Smooth muscle cell (in vitro differentiated cells): ENCODE measurements around the gene VSIG10L. TPM values are rescaled to one million over a fixed set of nuclear protein-coding genes. Genes with fewer than 3 reads are reported as not detected.

Experiments used
- DNase-seq: peaks from one replicate; lab custom pipeline; 2025; ENCODE audit not compliant: unreplicated experiment; lab: John Stamatoyannopoulos, UW
- H2AFZ ChIP-seq: fragments of 200-600 bp; sonication (generic); 2 replicates; pipeline ENCODE4 v1.6.0; 2016; ENCODE audit warnings: antibody characterized with exemption, low read depth, mild to moderate bottlenecking
- H3F3A ChIP-seq: fragments of 200-600 bp; sonication (generic); 2 replicates; pipeline ENCODE4 v1.6.0; 2017; ENCODE audit warnings: antibody characterized with exemption, low read depth
- H3K27ac ChIP-seq: fragments of 200-600 bp; sonication (generic); 2 replicates; pipeline ENCODE4 v1.5.1; 2016; ENCODE audit warnings: low read depth, mild to moderate bottlenecking
- H3K27me3 ChIP-seq: fragments of 200-600 bp; sonication (generic); 2 replicates; pipeline ENCODE4 v1.6.1; 2016; ENCODE audit warnings: low read depth, mild to moderate bottlenecking
- H3K36me3 ChIP-seq: fragments of 200-600 bp; sonication (generic); 2 replicates; pipeline ENCODE4 v1.5.1; 2016; ENCODE audit warnings: low read depth
- H3K4me1 ChIP-seq: fragments of 200-600 bp; sonication (generic); 2 replicates; pipeline ENCODE4 v1.5.1; 2016; ENCODE audit warnings: low read depth
- H3K4me2 ChIP-seq: fragments of 200-600 bp; sonication (generic); 2 replicates; pipeline ENCODE4 v1.6.0; 2016; ENCODE audit warnings: mild to moderate bottlenecking
- H3K4me3 ChIP-seq: fragments of 200-600 bp; sonication (generic); 2 replicates; pipeline ENCODE4 v1.5.1; 2016; ENCODE audit warnings: mild to moderate bottlenecking
- H3K79me2 ChIP-seq: fragments of 200-600 bp; sonication (generic); 2 replicates; pipeline ENCODE4 v1.6.0; 2016; ENCODE audit warnings: low read depth, mild to moderate bottlenecking
- H3K9ac ChIP-seq: fragments of 200-600 bp; sonication (generic); 2 replicates; pipeline ENCODE4 v1.6.0; 2016; ENCODE audit warnings: low read depth
- H3K9me3 ChIP-seq: fragments of 200-600 bp; sonication (generic); replicated peaks from 2 replicates; pipeline ENCODE4 v1.5.1; 2016; ENCODE audit warnings: low read depth
- H4K20me1 ChIP-seq: fragments of 200-600 bp; sonication (generic); 2 replicates; pipeline ENCODE4 v1.6.0; 2016; ENCODE audit warnings: low read depth
- CTCF ChIP-seq: fragments of 200-600 bp; sonication (generic); IDR thresholded peaks from 2 replicates; pipeline ENCODE4 v1.5.1; 2017; ENCODE audit warnings: borderline replicate concordance, mild to moderate bottlenecking, antibody characterized with exemption; ENCODE audit not compliant: insufficient read depth, poor library complexity, severe bottlenecking
- WGBS: methylation state at CpG from one replicate; pipeline ENCODE4 v1.1.7; 2016; ENCODE audit warnings: low lambda C conversion rate; 5-methylcytosine and 5-hydroxymethylcytosine counted together
- polyA plus RNA-seq: library from polyadenylated mRNA; unstranded; fragments of >200 nt; fragmentation: Nextera tagmentation; extraction: Ambion mirVana; gene quantifications from 2 replicates; pipeline ENCODE4 v1.2.1, GENCODE V29; 2016
- total RNA-seq: library from RNA; depleted of rRNA; stranded (reverse); fragments of >200 nt; gene quantifications from 2 replicates; pipeline ENCODE4 v1.2.3, GENCODE V29; 2014

Gene VSIG10L
- total and polyA plus RNA-seq, 2 experiments from 2014 or later = 2.2 to 4.2 TPM

- WGBS = 1% methylated on average over 66 of the region's 107 CpGs
- H3K4me3 ChIP-seq = peak overlapping the region; percentile 64
- TF ChIP-seq CTCF = peak; percentile 13
- H3K9me3 ChIP-seq = no peaks in the 10 kb centered on the region
- H3K27ac ChIP-seq = peak overlapping the region; percentile 16
- H3K9ac ChIP-seq = peak overlapping the region; percentile 54
- H3K4me1 ChIP-seq = no peaks in the 10 kb centered on the region
- no peaks in the 10 kb centered on the region for H3K36me3 ChIP-seq
- no peaks in the 10 kb centered on the region for H4K20me1 ChIP-seq
- H3K79me2 ChIP-seq = no peaks in the 10 kb centered on the region
- peak; percentile 96 for DNase-seq
- H2AFZ ChIP-seq = peak overlapping the region; percentile 82
- peak overlapping the region; percentile 95 for H3K4me2 ChIP-seq
- no peaks in the 10 kb centered on the region for H3F3A ChIP-seq
- H3K27me3 ChIP-seq = no peaks in the 10 kb centered on the region
These were observed 2.0 kb downstream of the VSIG10L start for GRCh38 chr19:51339687-51340656.

GRCh38 chr19:51339313-51339686 is 2.6 kb downstream of the VSIG10L start:
- DNase-seq = no peak
- 1% methylated on average over 10 of the region's 10 CpGs for WGBS
- H3K36me3 ChIP-seq = no peaks in the 10 kb centered on the region
- H2AFZ ChIP-seq = peak overlapping the region; percentile 53
- no peaks in the 10 kb centered on the region for H3F3A ChIP-seq
- H3K27me3 ChIP-seq = no peaks in the 10 kb centered on the region
- no peaks in the 10 kb centered on the region for H3K9me3 ChIP-seq
- no peak for TF ChIP-seq CTCF
- no peaks in the 10 kb centered on the region for H4K20me1 ChIP-seq
- no peak overlapping the region for H3K9ac ChIP-seq
- H3K4me1 ChIP-seq = no peaks in the 10 kb centered on the region
- H3K4me3 ChIP-seq = peak overlapping the region; percentile 64
- H3K79me2 ChIP-seq = no peaks in the 10 kb centered on the region
- H3K27ac ChIP-seq = peak overlapping the region; percentile 16
- peak overlapping the region; percentile 88 for H3K4me2 ChIP-seq

- peak; percentile 88 for DNase-seq
- H3K27ac ChIP-seq = no peak overlapping the region
- 10% methylated on average over 42 of the region's 43 CpGs for WGBS
- H3K79me2 ChIP-seq = no peaks in the 10 kb centered on the region
- H4K20me1 ChIP-seq = no peaks in the 10 kb centered on the region
- H3K9me3 ChIP-seq = no peaks in the 10 kb centered on the region
- H3K27me3 ChIP-seq = no peaks in the 10 kb centered on the region
- H3K4me2 ChIP-seq = peak overlapping the region; percentile 88
- H3K36me3 ChIP-seq = no peaks in the 10 kb centered on the region
- no peaks in the 10 kb centered on the region for H3F3A ChIP-seq
- no peak overlapping the region for H3K9ac ChIP-seq
- no peaks in the 10 kb centered on the region for H3K4me1 ChIP-seq
- H2AFZ ChIP-seq = peak overlapping the region; percentile 53
- TF ChIP-seq CTCF = peak; percentile 92
- H3K4me3 ChIP-seq = peak overlapping the region; percentile 64
These were observed 3.2 kb downstream of the VSIG10L start for GRCh38 chr19:51338563-51339312.
